Gastroesophageal sphincter (tissue), 3 donors: ENCODE data around the gene KCNMA1.

Source experiments
- POLR2A ChIP-seq, 2 donors: fragments of 450-650 bp; IDR thresholded peaks; one replicate each; pipeline ENCODE4 v1.6.1; 2017; ENCODE audit warnings: antibody characterized with exemption in 2 of 2, mild to moderate bottlenecking in 2 of 2, moderate library complexity in 1 of 2
- POLR2AphosphoS5 ChIP-seq: sonication (generic); formaldehyde crosslinking; IDR thresholded peaks from one replicate; pipeline ENCODE4 v1.6.1; 2017; ENCODE audit warnings: antibody characterized with exemption
- TF ChIP-seq, protein P1 (sequence below), 4 experiments: fragments of 200-600 bp in 2 of 4; fragments of 450-650 bp in 2 of 4; sonication (generic) in 1 of 4; IDR thresholded peaks; one replicate each; pipeline ENCODE4 v1.5.1; 2017 to 2019; ENCODE audit warnings: antibody characterized with exemption in 4 of 4, mild to moderate bottlenecking in 2 of 4, moderate library complexity in 2 of 4

GRCh38 chr10:77007834-77008233, 629.8 kb downstream of the KCNMA1 start:
- TF ChIP-seq POLR2AphosphoS5 = no peak
- TF ChIP-seq, protein P1, sequence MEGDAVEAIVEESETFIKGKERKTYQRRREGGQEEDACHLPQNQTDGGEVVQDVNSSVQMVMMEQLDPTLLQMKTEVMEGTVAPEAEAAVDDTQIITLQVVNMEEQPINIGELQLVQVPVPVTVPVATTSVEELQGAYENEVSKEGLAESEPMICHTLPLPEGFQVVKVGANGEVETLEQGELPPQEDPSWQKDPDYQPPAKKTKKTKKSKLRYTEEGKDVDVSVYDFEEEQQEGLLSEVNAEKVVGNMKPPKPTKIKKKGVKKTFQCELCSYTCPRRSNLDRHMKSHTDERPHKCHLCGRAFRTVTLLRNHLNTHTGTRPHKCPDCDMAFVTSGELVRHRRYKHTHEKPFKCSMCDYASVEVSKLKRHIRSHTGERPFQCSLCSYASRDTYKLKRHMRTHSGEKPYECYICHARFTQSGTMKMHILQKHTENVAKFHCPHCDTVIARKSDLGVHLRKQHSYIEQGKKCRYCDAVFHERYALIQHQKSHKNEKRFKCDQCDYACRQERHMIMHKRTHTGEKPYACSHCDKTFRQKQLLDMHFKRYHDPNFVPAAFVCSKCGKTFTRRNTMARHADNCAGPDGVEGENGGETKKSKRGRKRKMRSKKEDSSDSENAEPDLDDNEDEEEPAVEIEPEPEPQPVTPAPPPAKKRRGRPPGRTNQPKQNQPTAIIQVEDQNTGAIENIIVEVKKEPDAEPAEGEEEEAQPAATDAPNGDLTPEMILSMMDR (IDR thresholded peaks at IDR 0.05) = no peak
- TF ChIP-seq POLR2A (IDR thresholded peaks at IDR 0.05) = no peak
